Measurements from ENCODE around the gene GAL3ST2. TPM values are rescaled to one million over a fixed set of nuclear protein-coding genes. Genes with fewer than 3 reads are reported as not detected.

The GAL3ST2 gene
- total RNA-seq, 1 experiment from 2014 or later: not detected

DNA sequence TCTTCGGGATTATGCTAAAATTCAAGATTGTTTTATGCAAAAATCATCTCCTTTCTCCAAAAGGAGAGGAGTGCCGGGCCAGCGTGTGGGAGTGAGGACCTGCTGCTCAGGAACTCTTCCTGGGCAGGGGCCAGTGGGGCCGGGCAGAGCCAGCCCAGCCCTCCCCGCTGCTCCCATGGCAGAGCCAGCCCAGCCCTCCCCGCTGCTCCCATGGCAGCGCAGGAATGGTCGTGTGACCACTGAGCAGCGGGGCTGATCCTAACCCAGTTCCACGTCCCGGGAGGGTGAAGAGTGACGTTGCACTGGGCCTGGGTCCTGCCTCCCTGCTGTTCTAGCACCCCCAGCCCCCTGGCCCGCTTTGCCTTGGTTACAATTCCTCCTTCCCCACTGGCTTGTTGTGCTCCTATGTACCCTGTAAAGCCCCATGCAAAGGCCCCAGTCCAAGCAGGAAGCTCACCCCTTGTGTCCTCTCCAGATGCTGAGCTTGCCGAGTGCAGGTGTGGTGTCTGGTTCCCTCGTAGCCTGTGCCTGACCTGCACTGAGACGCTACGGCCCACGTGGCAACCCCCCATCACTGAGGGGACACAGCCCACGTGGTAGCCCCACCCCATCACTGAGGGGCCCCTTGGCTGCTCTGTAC lies 20.9 kb downstream of the GAL3ST2 start:
- no peak overlapping the region for H3K4me2 ChIP-seq (ENCODE audit: low read length)
- DNase-seq (no peak), ATAC-seq (no peak)
- H3K27ac ChIP-seq (ENCODE audit: low read length): no peak overlapping the region
- no peaks in the 10 kb centered on the region for H3F3A ChIP-seq (ENCODE audit: low read length, unreplicated experiment)
- intact Hi-C loops (cut with micrococcal nuclease): no loop called here
- no peak overlapping the region for H3K9ac ChIP-seq (ENCODE audit: low read length)
- TF ChIP-seq, protein P1, sequence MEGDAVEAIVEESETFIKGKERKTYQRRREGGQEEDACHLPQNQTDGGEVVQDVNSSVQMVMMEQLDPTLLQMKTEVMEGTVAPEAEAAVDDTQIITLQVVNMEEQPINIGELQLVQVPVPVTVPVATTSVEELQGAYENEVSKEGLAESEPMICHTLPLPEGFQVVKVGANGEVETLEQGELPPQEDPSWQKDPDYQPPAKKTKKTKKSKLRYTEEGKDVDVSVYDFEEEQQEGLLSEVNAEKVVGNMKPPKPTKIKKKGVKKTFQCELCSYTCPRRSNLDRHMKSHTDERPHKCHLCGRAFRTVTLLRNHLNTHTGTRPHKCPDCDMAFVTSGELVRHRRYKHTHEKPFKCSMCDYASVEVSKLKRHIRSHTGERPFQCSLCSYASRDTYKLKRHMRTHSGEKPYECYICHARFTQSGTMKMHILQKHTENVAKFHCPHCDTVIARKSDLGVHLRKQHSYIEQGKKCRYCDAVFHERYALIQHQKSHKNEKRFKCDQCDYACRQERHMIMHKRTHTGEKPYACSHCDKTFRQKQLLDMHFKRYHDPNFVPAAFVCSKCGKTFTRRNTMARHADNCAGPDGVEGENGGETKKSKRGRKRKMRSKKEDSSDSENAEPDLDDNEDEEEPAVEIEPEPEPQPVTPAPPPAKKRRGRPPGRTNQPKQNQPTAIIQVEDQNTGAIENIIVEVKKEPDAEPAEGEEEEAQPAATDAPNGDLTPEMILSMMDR (conservative IDR thresholded peaks at IDR 0.05; ENCODE audit: low read depth, low read length): no peak
- TF ChIP-seq EZH2phosphoT487 (IDR thresholded peaks at IDR 0.05; ENCODE audit: borderline replicate concordance, low read length): no peak
- no peak for TF ChIP-seq EZH2 (IDR thresholded peaks at IDR 0.05; ENCODE audit: low read length, unreplicated experiment)
- no peaks in the 10 kb centered on the region for H3K79me2 ChIP-seq (ENCODE audit: low read length)
- POLR2A ChIA-PET (ENCODE audit: unreplicated experiment): no interaction called here
- H2AFZ ChIP-seq (ENCODE audit: low read length): no peak overlapping the region
- H3K9me2 ChIP-seq (replicated peaks; ENCODE audit: low read length): no peaks in the 10 kb centered on the region
- H3K4me1 ChIP-seq (ENCODE audit: insufficient read depth, low read length): no peaks in the 10 kb centered on the region
- H3K4me3 ChIP-seq (ENCODE audit: low read length): no peak overlapping the region
- H3K27me3 ChIP-seq (ENCODE audit: low read length): no peaks in the 10 kb centered on the region
- no peaks in the 10 kb centered on the region for H3K36me3 ChIP-seq (ENCODE audit: low read depth, low read length)
- CTCF ChIA-PET: no interaction called here
- no peaks in the 10 kb centered on the region for H4K20me1 ChIP-seq (ENCODE audit: low read length)
- no TSS peak for BruUV-seq (replicated peaks)
- H3K9me3 ChIP-seq (ENCODE audit: low read length): no peaks in the 10 kb centered on the region

GRCh38 chr2:241798081-241798630 lies 21.5 kb downstream of the GAL3ST2 start:
- H3F3A ChIP-seq (ENCODE audit: low read length, unreplicated experiment): no peaks in the 10 kb centered on the region
- ChIA-PET POLR2A (ENCODE audit: unreplicated experiment) (no interaction called here), CTCF (no interaction called here)
- no peaks in the 10 kb centered on the region for H3K9me3 ChIP-seq (ENCODE audit: low read length)
- H3K9me2 ChIP-seq (replicated peaks; ENCODE audit: low read length): no peaks in the 10 kb centered on the region
- no peak overlapping the region for H3K27ac ChIP-seq (ENCODE audit: low read length)
- no peaks in the 10 kb centered on the region for H3K36me3 ChIP-seq (ENCODE audit: low read depth, low read length)
- no peaks in the 10 kb centered on the region for H3K27me3 ChIP-seq (ENCODE audit: low read length)
- H3K4me2 ChIP-seq (ENCODE audit: low read length): no peak overlapping the region
- H3K79me2 ChIP-seq (ENCODE audit: low read length): no peaks in the 10 kb centered on the region
- no peak overlapping the region for H3K4me3 ChIP-seq (ENCODE audit: low read length)
- TF ChIP-seq EZH2 (IDR thresholded peaks at IDR 0.05; ENCODE audit: low read length, unreplicated experiment): no peak
- TF ChIP-seq, protein P1 (conservative IDR thresholded peaks at IDR 0.05; ENCODE audit: low read depth, low read length): no peak
- no peak for TF ChIP-seq EZH2phosphoT487 (IDR thresholded peaks at IDR 0.05; ENCODE audit: borderline replicate concordance, low read length)
- DNase-seq: no peak
- intact Hi-C loops (cut with micrococcal nuclease): no loop called here
- no peak overlapping the region for H3K9ac ChIP-seq (ENCODE audit: low read length)
- no peaks in the 10 kb centered on the region for H4K20me1 ChIP-seq (ENCODE audit: low read length)
- BruUV-seq (replicated peaks): no TSS peak
- no peak overlapping the region for H2AFZ ChIP-seq (ENCODE audit: low read length)
- ATAC-seq: no peak
- no peaks in the 10 kb centered on the region for H3K4me1 ChIP-seq (ENCODE audit: insufficient read depth, low read length)

Measured in PC-3 (cell line).